HepG2 (cell line): Measurements from ENCODE around the gene P3H2. TPM values are rescaled to one million over a fixed set of nuclear protein-coding genes. Genes with fewer than 3 reads are reported as not detected.

ENCODE experiments used
- ATAC-seq: fragments of 200-7000 bp; cut with Tn5 transposase; 3 replicates; pipeline ENCODE4 v1.9.1; 2020; ENCODE audit warnings: mild to moderate bottlenecking, moderate library complexity
- BruUV-seq: library from RNA; stranded (reverse); fragments of 400-500 nt; replicated peaks from 2 replicates; lab custom pipeline; 2021; lab: Mats Ljungman, UMichigan
- CTCF ChIA-PET: fragments of 300-600 bp; formaldehyde crosslinking; extraction: SDS; loops from one replicate; lab custom pipeline; 2021; ENCODE audit warnings: low total read pairs, inconsistent platforms, low intra/inter-chr PET ratio; lab: Yijun Ruan, JAX
- POLR2A ChIA-PET: fragments of 350-600 bp; sonication (Branson Sonifier 250); formaldehyde crosslinking; loops from one replicate; lab custom pipeline; 2020; ENCODE audit warnings: antibody characterized with exemption, inconsistent platforms; lab: Yijun Ruan, JAX
- DNase-seq: peaks from one replicate; pipeline ENCODE4 v3.0.0-alpha.2; 2015; ENCODE audit warnings: low spot score
- FAIRE-seq: peaks from 3 replicates; lab custom pipeline; 2011; peaks lifted over from hg19 to GRCh38; lab: Jason Lieb, UNC
- H2AFZ ChIP-seq: one replicate; pipeline ENCODE4 v1.6.1; 2011; ENCODE audit warnings: low read length, inconsistent platforms
- H3K27ac ChIP-seq: fragments of 300-600 bp; 3 replicates; pipeline ENCODE4 v1.8.0; 2011; ENCODE audit warnings: mixed run types, mild to moderate bottlenecking, mixed read lengths, low read length, inconsistent platforms; ENCODE audit not compliant: insufficient read depth; ENCODE audit errors: extremely low read length
- H3K27me3 ChIP-seq, 2 experiments: fragments of 200-600 bp in 1 of 2; 2 replicates in 1 of 2; 3 replicates in 1 of 2; pipeline versions ENCODE4 v1.6.0 to v1.8.0; 2011; ENCODE audit warnings: low read length in 2 of 2, mild to moderate bottlenecking in 2 of 2, moderate library complexity in 2 of 2, inconsistent platforms in 1 of 2; ENCODE audit not compliant: insufficient read depth in 2 of 2, control insufficient read depth in 1 of 2
- H3K36me3 ChIP-seq, 2 experiments: fragments of 200-600 bp in 1 of 2; replicated peaks in 1 of 2; 2 replicates in 1 of 2; 3 replicates in 1 of 2; pipeline versions ENCODE4 v1.5.1 to v1.8.0; 2011; ENCODE audit warnings: low read length in 2 of 2, inconsistent platforms in 1 of 2; ENCODE audit not compliant: insufficient read depth in 2 of 2, control insufficient read depth in 1 of 2
- H3K4me1 ChIP-seq: 2 replicates; pipeline ENCODE4 v1.5.1; 2012; ENCODE audit warnings: low read length, inconsistent platforms; ENCODE audit not compliant: insufficient read depth
- H3K4me2 ChIP-seq: 2 replicates; pipeline ENCODE4 v1.6.0; 2011; ENCODE audit warnings: low read depth, low read length, inconsistent platforms
- H3K4me3 ChIP-seq, 3 experiments: fragments of 200-600 bp in 1 of 3; sonication (generic), shearing (Covaris generic) in 1 of 3; replicated peaks in 1 of 3; 2 replicates each; pipeline ENCODE4 v1.5.1; 2011 to 2016; ENCODE audit warnings: low read length in 3 of 3, inconsistent platforms in 2 of 3, low read depth in 2 of 3, mild to moderate bottlenecking in 2 of 3, control low read depth in 1 of 3, mixed read lengths in 1 of 3; ENCODE audit not compliant: insufficient read depth in 1 of 3
- H3K79me2 ChIP-seq: one replicate; pipeline ENCODE4 v1.6.1; 2011; ENCODE audit warnings: low read length, inconsistent platforms; ENCODE audit not compliant: insufficient read depth
- H3K9ac ChIP-seq: 2 replicates; pipeline ENCODE4 v1.6.0; 2011; ENCODE audit warnings: mild to moderate bottlenecking, low read depth, low read length, inconsistent platforms; ENCODE audit not compliant: insufficient read depth
- H3K9me3 ChIP-seq: 2 replicates; pipeline ENCODE4 v1.5.1; 2012; ENCODE audit warnings: mild to moderate bottlenecking, low read length
- H4K20me1 ChIP-seq: 2 replicates; pipeline ENCODE4 v1.6.0; 2011; ENCODE audit warnings: inconsistent platforms, mild to moderate bottlenecking, low read length, moderate library complexity; ENCODE audit not compliant: insufficient read depth
- FLYWCH1 ChIP-seq: sonication (generic); formaldehyde crosslinking; IDR thresholded peaks from 2 replicates; pipeline ENCODE4 v1.8.1; 2023; ENCODE audit warnings: mild to moderate bottlenecking, missing genetic modification reagents
- GABPA ChIP-seq, 2 experiments: IDR thresholded peaks; 2 replicates each; pipeline ENCODE4 v1.6.1; 2011 to 2016; ENCODE audit warnings: low read depth in 2 of 2, low read length in 1 of 2, missing biosample characterization in 1 of 2, missing genetic modification characterization in 1 of 2
- PHB2 ChIP-seq: fragments of 450-650 bp; IDR thresholded peaks from 2 replicates; pipeline ENCODE4 v1.6.1; 2018; ENCODE audit not compliant: partially characterized antibody
- RFXANK ChIP-seq: IDR thresholded peaks from 2 replicates; pipeline ENCODE4 v1.6.1; 2016
- TARDBP ChIP-seq: sonication (generic); formaldehyde crosslinking; IDR thresholded peaks from 2 replicates; pipeline ENCODE4 v1.8.0; 2022; ENCODE audit warnings: mild to moderate bottlenecking, missing genetic modification reagents
- TFE3 ChIP-seq: IDR thresholded peaks from 2 replicates; pipeline ENCODE4 v1.6.1; 2016
- YY1 ChIP-seq: IDR thresholded peaks from 2 replicates; pipeline ENCODE4 v1.6.1; 2011; ENCODE audit warnings: low read length, low read depth, moderate library complexity, mild to moderate bottlenecking; ENCODE audit not compliant: insufficient read depth, insufficient replicate concordance
- ZKSCAN8 ChIP-seq: IDR thresholded peaks from 2 replicates; pipeline ENCODE4 v1.6.1; 2016; ENCODE audit warnings: borderline replicate concordance, missing genetic modification reagents, missing compliant biosample characterization
- ZNF44 ChIP-seq: sonication (generic); formaldehyde crosslinking; IDR thresholded peaks from 2 replicates; pipeline ENCODE4 v1.5.1; 2020; ENCODE audit warnings: mild to moderate bottlenecking, missing genetic modification reagents
- ZNF558 ChIP-seq: sonication (generic); formaldehyde crosslinking; IDR thresholded peaks from 2 replicates; pipeline ENCODE4 v1.9.0; 2022; ENCODE audit warnings: mild to moderate bottlenecking, missing genetic modification reagents, borderline replicate concordance
- ZNF704 ChIP-seq: sonication (generic); formaldehyde crosslinking; IDR thresholded peaks from 2 replicates; pipeline ENCODE4 v1.8.1; 2023; ENCODE audit warnings: mild to moderate bottlenecking, inconsistent platforms, moderate library complexity, missing genetic modification reagents, borderline replicate concordance
- WGBS: methylation state at CpG from one replicate; pipeline ENCODE4 v1.1.6; 2017; ENCODE audit warnings: low lambda C conversion rate; 5-methylcytosine and 5-hydroxymethylcytosine counted together
- in situ Hi-C: cut with HindIII; loops from 2 replicates; pipeline ENCODE4 v1.10.0; 2017; ENCODE audit warnings: low pct_unique_long_range_greater_than_20kb; ENCODE audit not compliant: extremely low pct_ligation_motif_present
- intact Hi-C: fragments of 100-400 bp; cut with micrococcal nuclease; formaldehyde crosslinking; loops from one replicate; pipeline ENCODE4 v1.10.0; 2022; ENCODE audit not compliant: unreplicated experiment
- polyA plus RNA-seq, 8 experiments: library from polyadenylated mRNA; depleted of rRNA in 3 of 8; stranded (reverse) in 7 of 8; unstranded in 1 of 8; fragments of >200 nt; fragmentation: Illumina TruSeq in 4 of 8; extraction: Trizol in 4 of 8; gene quantifications; 2 replicates each; pipeline versions ENCODE4 v1.2.1 to v1.2.3, GENCODE V29; 2011 to 2016; ENCODE audit warnings: low read depth in 4 of 8, missing spikeins in 1 of 8, mixed read lengths in 1 of 8; ENCODE audit not compliant: insufficient read depth in 1 of 8
- total RNA-seq, 5 experiments: library from RNA; depleted of rRNA; stranded (reverse); fragments of >200 nt; fragmentation: Illumina TruSeq; extraction: Trizol; gene quantifications; 2 replicates each; pipeline ENCODE4 v1.2.3, GENCODE V29; 2016; ENCODE audit warnings: low read depth in 1 of 5

P3H2 gene
- total and polyA plus RNA-seq, 2 of the 13 experiments (the other 11 are each of a cell fraction or from before 2014, with no cell fraction given), result not detected

- no peak overlapping the region for H3K9ac ChIP-seq
- intact Hi-C loops (no loop called here), in situ Hi-C loops (no loop called here)
- no peak for TF ChIP-seq YY1
- no peak for TF ChIP-seq ZKSCAN8 (CRISPR knock-in tag)
- no peak for TF ChIP-seq GABPA (IDR thresholded peaks at IDR 0.05; ENCODE audit: low read depth, low read length)
- TF ChIP-seq GABPA (CRISPR knock-in tag; IDR thresholded peaks at IDR 0.05; ENCODE audit: low read depth), result no peak
- TF ChIP-seq ZNF44 (CRISPR knock-in tag), result no peak
- no peak for TF ChIP-seq ZNF704
- no peak for TF ChIP-seq ZNF558
- TF ChIP-seq RFXANK (CRISPR knock-in tag), result no peak
- no peak for TF ChIP-seq TFE3
- TF ChIP-seq PHB2, result no peak
- TF ChIP-seq FLYWCH1 (CRISPR knock-in tag), result no peak
- TF ChIP-seq TARDBP (CRISPR knock-in tag), result no peak
- H3K4me2 ChIP-seq, result no peak overlapping the region
- H3K36me3 ChIP-seq, result no peaks in the 10 kb centered on the region
- no peak overlapping the region for H2AFZ ChIP-seq
- DNase-seq (no peak), ATAC-seq (no peak), FAIRE-seq (no peak)
- no peaks in the 10 kb centered on the region for H3K27me3 ChIP-seq
- CTCF ChIA-PET, result no interaction called here
- no peaks in the 10 kb centered on the region for H3K79me2 ChIP-seq
- no peak overlapping the region for H3K27ac ChIP-seq
- no TSS peak for BruUV-seq
- no peaks in the 10 kb centered on the region for H4K20me1 ChIP-seq
- WGBS, result 42% methylated on average over 6 of the region's 6 CpGs
- no peak overlapping the region for H3K4me3 ChIP-seq
- no peaks in the 10 kb centered on the region for H3K9me3 ChIP-seq
- POLR2A ChIA-PET, result no interaction called here
- H3K4me1 ChIP-seq, result no peaks in the 10 kb centered on the region
Measured at GRCh38 chr3:190099099-190099498, 21.6 kb downstream of the P3H2 start.
